Measurements from ENCODE around the gene DIAPH3. TPM values are rescaled to one million over a fixed set of nuclear protein-coding genes. Genes with fewer than 3 reads are reported as not detected.
A peak's percentile ranks its signal among the peaks of the same experiment; 100 is the strongest.

Gene DIAPH3
- polyA plus RNA-seq, 6 donors from 2014 or later = not detected

- no peak overlapping the region for H3K4me3 Mint-ChIP-seq
- H3K27me3 Mint-ChIP-seq = no peaks in the 10 kb centered on the region
- no peak for DNase-seq
- no peaks in the 10 kb centered on the region for H3K4me1 Mint-ChIP-seq
- H3K27ac Mint-ChIP-seq = no peak overlapping the region
- ATAC-seq (ENCODE audit: low read depth in 2 of 2) = no peak
- no peaks in the 10 kb centered on the region for H3K36me3 Mint-ChIP-seq
- peaks cover 0 to 1% (median 0%) of the 10 kb centered on the region in 7 donors for H3K9me3 Mint-ChIP-seq
Measured at GRCh38 chr13:59766236-59766635, 397.5 kb downstream of the DIAPH3 start.

- no peak for DNase-seq
- no peak overlapping the region for H3K4me3 Mint-ChIP-seq
Measured at GRCh38 chr13:59755632-59756290, 408.0 kb downstream of the DIAPH3 start.

GRCh38 chr13:59754411-59754810 lies 409.3 kb downstream of the DIAPH3 start:
- Mint-ChIP-seq H3K36me3 (no peaks in the 10 kb centered on the region), H3K4me3 (no peak overlapping the region), H3K27ac (no peak overlapping the region), H3K9me3 (peaks cover 0 to 1% (median 0%) of the 10 kb centered on the region in 7 donors), H3K27me3 (no peaks in the 10 kb centered on the region), H3K4me1 (no peaks in the 10 kb centered on the region)
- DNase-seq (no peak), ATAC-seq (ENCODE audit: low read depth in 2 of 2) (no peak)

More at GRCh38 chr13:59755632-59756290, 408.0 kb downstream of the DIAPH3 start:
- H3K4me1 Mint-ChIP-seq = no peaks in the 10 kb centered on the region
- H3K9me3 Mint-ChIP-seq = peaks cover 0 to 1% (median 0%) of the 10 kb centered on the region in 7 donors
- ATAC-seq (ENCODE audit: low read depth in 2 of 2) = no peak
- no peaks in the 10 kb centered on the region for H3K27me3 Mint-ChIP-seq
- H3K27ac Mint-ChIP-seq = no peak overlapping the region
- H3K36me3 Mint-ChIP-seq = no peaks in the 10 kb centered on the region

- no peak for ATAC-seq (ENCODE audit: low read depth in 2 of 2)
- no peaks in the 10 kb centered on the region for H3K9me3 Mint-ChIP-seq
- DNase-seq = no peak
Measured at GRCh38 chr13:59750860-59751259, 412.9 kb downstream of the DIAPH3 start.

GRCh38 chr13:59748046-59748445 lies 415.7 kb downstream of the DIAPH3 start:
- no peaks in the 10 kb centered on the region for H3K27me3 Mint-ChIP-seq
- DNase-seq (no peak), ATAC-seq (ENCODE audit: low read depth in 2 of 2) (no peak)
- H3K9me3 Mint-ChIP-seq = peaks cover 0 to 2% (median 0%) of the 10 kb centered on the region in 7 donors
- no peaks in the 10 kb centered on the region for H3K4me1 Mint-ChIP-seq
- no peak overlapping the region for H3K4me3 Mint-ChIP-seq
- peak overlapping the region in 1 of 6 donors; percentile 15 for H3K27ac Mint-ChIP-seq
- no peaks in the 10 kb centered on the region for H3K36me3 Mint-ChIP-seq

More at GRCh38 chr13:59750860-59751259, 412.9 kb downstream of the DIAPH3 start:
- Mint-ChIP-seq H3K36me3 (no peaks in the 10 kb centered on the region), H3K27ac (no peak overlapping the region), H3K27me3 (no peaks in the 10 kb centered on the region), H3K4me3 (no peak overlapping the region), H3K4me1 (no peaks in the 10 kb centered on the region)

GRCh38 chr13:59747529-59747928 lies 416.2 kb downstream of the DIAPH3 start:
- no peaks in the 10 kb centered on the region for H3K36me3 Mint-ChIP-seq
- no peak overlapping the region for H3K4me3 Mint-ChIP-seq
- no peaks in the 10 kb centered on the region for H3K4me1 Mint-ChIP-seq
- DNase-seq (no peak), ATAC-seq (ENCODE audit: low read depth in 2 of 2) (no peak)
- H3K9me3 Mint-ChIP-seq = peaks cover 0 to 3% (median 0%) of the 10 kb centered on the region in 7 donors
- H3K27me3 Mint-ChIP-seq = no peaks in the 10 kb centered on the region
- peak overlapping the region in 1 of 6 donors; percentile 15 for H3K27ac Mint-ChIP-seq

- Mint-ChIP-seq H3K27me3 (no peaks in the 10 kb centered on the region), H3K4me1 (no peaks in the 10 kb centered on the region), H3K36me3 (no peaks in the 10 kb centered on the region), H3K9me3 (peaks cover 0 to 3% (median 0%) of the 10 kb centered on the region in 7 donors), H3K27ac (no peak overlapping the region), H3K4me3 (no peak overlapping the region)
- ATAC-seq (ENCODE audit: low read depth in 2 of 2) (no peak), DNase-seq (no peak)
Measured at GRCh38 chr13:59746291-59746962, 417.3 kb downstream of the DIAPH3 start.

GRCh38 chr13:59745392-59745788 lies 418.3 kb downstream of the DIAPH3 start:
- Mint-ChIP-seq H3K9me3 (peaks cover 0 to 3% (median 0%) of the 10 kb centered on the region in 7 donors), H3K36me3 (no peaks in the 10 kb centered on the region), H3K4me1 (no peaks in the 10 kb centered on the region), H3K4me3 (no peak overlapping the region), H3K27ac (no peak overlapping the region), H3K27me3 (no peaks in the 10 kb centered on the region)
- DNase-seq (no peak), ATAC-seq (ENCODE audit: low read depth in 2 of 2) (no peak)

- DNase-seq = no peak
Measured at GRCh38 chr13:59744747-59745391, 418.9 kb downstream of the DIAPH3 start.

GRCh38 chr13:59743195-59743594 lies 420.5 kb downstream of the DIAPH3 start:
- Mint-ChIP-seq H3K9me3 (peaks cover 0 to 3% (median 0%) of the 10 kb centered on the region in 7 donors), H3K4me1 (no peaks in the 10 kb centered on the region), H3K27ac (peak overlapping the region in 1 of 6 donors; percentile 28), H3K36me3 (no peaks in the 10 kb centered on the region), H3K4me3 (no peak overlapping the region), H3K27me3 (no peaks in the 10 kb centered on the region)
- DNase-seq = no peak
- no peak for ATAC-seq (ENCODE audit: low read depth in 2 of 2)

More at GRCh38 chr13:59744747-59745391, 418.9 kb downstream of the DIAPH3 start:
- H3K4me3 Mint-ChIP-seq = no peak overlapping the region
- H3K9me3 Mint-ChIP-seq = peaks cover 0 to 3% (median 0%) of the 10 kb centered on the region in 7 donors
- ATAC-seq (ENCODE audit: low read depth in 2 of 2) = no peak
- H3K27ac Mint-ChIP-seq = no peak overlapping the region
- H3K27me3 Mint-ChIP-seq = no peaks in the 10 kb centered on the region
- H3K4me1 Mint-ChIP-seq = no peaks in the 10 kb centered on the region
- H3K36me3 Mint-ChIP-seq = no peaks in the 10 kb centered on the region

- no peak for DNase-seq
- Mint-ChIP-seq H3K9me3 (peaks cover 0 to 3% (median 0%) of the 10 kb centered on the region in 7 donors), H3K4me3 (no peak overlapping the region), H3K4me1 (no peaks in the 10 kb centered on the region), H3K36me3 (no peaks in the 10 kb centered on the region), H3K27ac (peak overlapping the region in 1 of 6 donors; percentile 48), H3K27me3 (no peaks in the 10 kb centered on the region)
- no peak for ATAC-seq (ENCODE audit: low read depth in 2 of 2)
Measured at GRCh38 chr13:59742467-59742866, 421.3 kb downstream of the DIAPH3 start.

GRCh38 chr13:59738921-59739320 lies 424.8 kb downstream of the DIAPH3 start:
- Mint-ChIP-seq H3K4me3 (no peak overlapping the region), H3K27me3 (no peaks in the 10 kb centered on the region), H3K4me1 (no peaks in the 10 kb centered on the region), H3K27ac (no peak overlapping the region), H3K9me3 (peaks cover 0 to 5% (median 0%) of the 10 kb centered on the region in 7 donors), H3K36me3 (no peaks in the 10 kb centered on the region)
- DNase-seq (no peak), ATAC-seq (ENCODE audit: low read depth in 2 of 2) (no peak)

- Mint-ChIP-seq H3K27me3 (no peaks in the 10 kb centered on the region), H3K9me3 (peaks cover 0 to 3% (median 0%) of the 10 kb centered on the region in 7 donors), H3K27ac (peak overlapping the region in 1 of 6 donors; percentile 21), H3K4me1 (no peaks in the 10 kb centered on the region), H3K36me3 (no peaks in the 10 kb centered on the region), H3K4me3 (peak overlapping the region in 2 of 8 donors; percentile 6 to 57)
- peak in 1 of 2 donors; percentile 46 for ATAC-seq (ENCODE audit: low read depth in 2 of 2)
- no peak for DNase-seq
Measured at GRCh38 chr13:59734393-59734792, 429.3 kb downstream of the DIAPH3 start.
